CD4-positive, alpha-beta T cell (primary cell): ENCODE results near the gene ELFN2. TPM values are rescaled to one million over a fixed set of nuclear protein-coding genes. Genes with fewer than 3 reads are reported as not detected.
"Not testable (repeated sequence)": the region's sequence is repeated elsewhere in the genome, so short reads cannot be mapped to it uniquely, and the experiment has no call there.

Experiments used
- ATAC-seq: fragments of 200-7000 bp; cut with Tn5 transposase; one replicate; pipeline ENCODE4 v1.10.0; 2022; ENCODE audit warnings: mild to moderate bottlenecking; ENCODE audit not compliant: poor library complexity
- CTCF ChIA-PET: fragments of 350-600 bp; sonication (Branson Sonifier 250); formaldehyde crosslinking; loops from one replicate; lab custom pipeline; 2021; ENCODE audit warnings: antibody characterized with exemption, inconsistent platforms; lab: Charles Lee
- POLR2A ChIA-PET: fragments of 350-600 bp; sonication (Branson Sonifier 250); formaldehyde crosslinking; loops from one replicate; lab custom pipeline; 2021; ENCODE audit warnings: antibody characterized with exemption, inconsistent platforms; lab: Charles Lee
- DNase-seq, 14 experiments: peaks; one replicate each; pipeline ENCODE4 v3.0.0-alpha.2; 2013 to 2020; ENCODE audit warnings: mixed read lengths in 2 of 14
- H3K27ac ChIP-seq, 2 donors: one replicate each; pipeline versions ENCODE4 v1.5.1 to v1.7.0; 2013; ENCODE audit warnings: low read length in 2 of 2, low read depth in 1 of 2, mild to moderate bottlenecking in 1 of 2
- H3K27me3 ChIP-seq, 2 experiments: 1 replicate in 1 of 2; 2 replicates in 1 of 2; pipeline versions ENCODE4 v1.6.1 to v1.7.0; 2013; ENCODE audit warnings: low read length in 2 of 2, control low read depth in 1 of 2, mild to moderate bottlenecking in 1 of 2, moderate library complexity in 1 of 2; ENCODE audit not compliant: insufficient read depth in 2 of 2, control insufficient read depth in 1 of 2
- H3K36me3 ChIP-seq: one replicate; pipeline ENCODE4 v1.6.1; 2013; ENCODE audit warnings: low read length, control low read depth; ENCODE audit not compliant: insufficient read depth
- H3K4me1 ChIP-seq: one replicate; pipeline ENCODE4 v1.6.1; 2013; ENCODE audit warnings: low read length, control low read depth; ENCODE audit not compliant: insufficient read depth
- H3K4me3 ChIP-seq: one replicate; pipeline ENCODE4 v1.5.1; 2013; ENCODE audit warnings: mild to moderate bottlenecking, low read length, moderate library complexity
- H3K9me3 ChIP-seq, 2 experiments: 1 replicate in 1 of 2; 2 replicates in 1 of 2; pipeline versions ENCODE4 v1.6.1 to v1.7.0; 2013; ENCODE audit warnings: low read length in 2 of 2, mild to moderate bottlenecking in 2 of 2, control low read depth in 1 of 2, moderate library complexity in 1 of 2; ENCODE audit not compliant: control insufficient read depth in 1 of 2, insufficient read depth in 1 of 2
- H3K27ac Mint-ChIP-seq: one replicate; pipeline ENCODE4 v1.8.0; 2020; ENCODE audit warnings: mixed read lengths
- H3K27me3 Mint-ChIP-seq: one replicate; pipeline ENCODE4 v1.8.0; 2021; ENCODE audit warnings: mixed read lengths
- H3K36me3 Mint-ChIP-seq: one replicate; pipeline ENCODE4 v1.8.0; 2021; ENCODE audit warnings: low read depth, mixed read lengths
- H3K4me1 Mint-ChIP-seq: one replicate; pipeline ENCODE4 v1.8.0; 2021; ENCODE audit warnings: low read depth, mixed read lengths
- H3K4me3 Mint-ChIP-seq: one replicate; pipeline ENCODE4 v1.8.0; 2020; ENCODE audit warnings: mild to moderate bottlenecking, mixed read lengths
- H3K9me3 Mint-ChIP-seq: one replicate; pipeline ENCODE4 v1.8.0; 2020; ENCODE audit warnings: mixed read lengths
- CTCF ChIP-seq: fragments of 200-600 bp; IDR thresholded peaks from one replicate; pipeline ENCODE4 v1.8.0; 2022; ENCODE audit warnings: antibody characterized with exemption, mild to moderate bottlenecking
- intact Hi-C, 2 experiments: fragments of 100-400 bp; cut with DNase I in 1 of 2; cut with micrococcal nuclease in 1 of 2; formaldehyde crosslinking; loops; one replicate each; pipeline versions ENCODE4 v1.15.1 to v1.9.0; 2023 to 2025; cut with DNase I, micrococcal nuclease
- total RNA-seq, 174 experiments: library from RNA in 2 of 174; stranded (reverse) in 2 of 174; gene quantifications; one replicate each; pipeline ENCODE4 v1.2.3 and lab custom pipeline; 2021 to 2026

The ELFN2 gene
- total RNA-seq, 2 experiments from 2014 or later: 0.05 to 0.20 TPM

- intact Hi-C loops: no loop called here
- ATAC-seq (no peak), DNase-seq (no peak)
- peaks cover 9% of the 10 kb centered on the region for H3K4me1 ChIP-seq
- H3K36me3 ChIP-seq: peaks cover 78% of the 10 kb centered on the region
- H3K27me3 ChIP-seq: no peaks in the 10 kb centered on the region
- H3K9me3 ChIP-seq: no peaks in the 10 kb centered on the region
- no peak overlapping the region for H3K27ac ChIP-seq
- H3K36me3 Mint-ChIP-seq: peaks cover 82% of the 10 kb centered on the region
- POLR2A ChIA-PET: no interaction called here
- H3K27me3 Mint-ChIP-seq: no peaks in the 10 kb centered on the region
- CTCF ChIA-PET: interaction anchor here (1.7 kb wide), 1 partner anchor 28 kb away, joined by 5 read pairs; no protein-coding TSS in a partner anchor
- no peaks in the 10 kb centered on the region for H3K9me3 Mint-ChIP-seq
- H3K27ac Mint-ChIP-seq: peak overlapping the region; percentile 11
- H3K4me3 Mint-ChIP-seq: no peak overlapping the region
- H3K4me3 ChIP-seq: no peak overlapping the region
- no peak for TF ChIP-seq CTCF
- H3K4me1 Mint-ChIP-seq: peaks cover 14% of the 10 kb centered on the region
Observed at GRCh38 chr22:37470087-37470445, 42.8 kb upstream of the ELFN2 start.

- POLR2A ChIA-PET: interaction anchor here (1.0 kb wide), 1 partner anchor 155 kb away, joined by 3 read pairs; no protein-coding TSS in a partner anchor
- no peak for TF ChIP-seq CTCF
- H3K9me3 Mint-ChIP-seq: no peaks in the 10 kb centered on the region
- H3K27ac ChIP-seq: no peak overlapping the region
- H3K9me3 ChIP-seq: no peaks in the 10 kb centered on the region
- intact Hi-C loops: no loop called here
- H3K4me1 ChIP-seq: peaks cover 9% of the 10 kb centered on the region
- H3K36me3 ChIP-seq: peaks cover 73% of the 10 kb centered on the region
- no peak overlapping the region for H3K27ac Mint-ChIP-seq
- no peak overlapping the region for H3K4me3 ChIP-seq
- no peaks in the 10 kb centered on the region for H3K27me3 ChIP-seq
- CTCF ChIA-PET: interaction anchor here (1.7 kb wide), 1 partner anchor 29 kb away, joined by 5 read pairs; no protein-coding TSS in a partner anchor
- peaks cover 77% of the 10 kb centered on the region for H3K36me3 Mint-ChIP-seq
- peaks cover 14% of the 10 kb centered on the region for H3K4me1 Mint-ChIP-seq
- H3K27me3 Mint-ChIP-seq: no peaks in the 10 kb centered on the region
- ATAC-seq (no peak), DNase-seq (no peak)
- no peak overlapping the region for H3K4me3 Mint-ChIP-seq
Observed at GRCh38 chr22:37469416-37470086, 42.3 kb upstream of the ELFN2 start.

GRCh38 chr22:37468201-37468695, 41.0 kb upstream of the ELFN2 start:
- H3K9me3 Mint-ChIP-seq, H3K27ac Mint-ChIP-seq: not testable (repeated sequence)

More at GRCh38 chr22:37468201-37468695, 41.0 kb upstream of the ELFN2 start:
- ATAC-seq, H3K4me3 Mint-ChIP-seq, H3K27ac ChIP-seq, H3K27me3 Mint-ChIP-seq, H3K4me3 ChIP-seq, intact Hi-C loops, H3K9me3 ChIP-seq, POLR2A ChIA-PET, H3K27me3 ChIP-seq, CTCF ChIA-PET, H3K4me1 ChIP-seq, DNase-seq: not testable (repeated sequence)
- peaks cover 60% of the 10 kb centered on the region for H3K36me3 ChIP-seq
- H3K36me3 Mint-ChIP-seq: peaks cover 65% of the 10 kb centered on the region
- H3K4me1 Mint-ChIP-seq: peaks cover 14% of the 10 kb centered on the region
